GM23338 (cell line): ENCODE results near the gene MUC21.

Source experiments
- CREB1 ChIP-seq: fragments of 250-450 bp; sonication (Bioruptor Pico); IDR thresholded peaks from 2 replicates; pipeline ENCODE4 v1.5.0; 2020; ENCODE audit warnings: low read depth, mild to moderate bottlenecking, moderate library complexity
- CTCF ChIP-seq, 2 experiments: fragments of 200-600 bp in 1 of 2; sonication (generic) in 1 of 2; conservative IDR thresholded peaks; 2 replicates each; pipeline versions ENCODE4 v1.5.1 to v1.6.1; 2016 to 2017; ENCODE audit warnings: antibody characterized with exemption in 2 of 2, low read depth in 2 of 2, mild to moderate bottlenecking in 2 of 2, moderate library complexity in 1 of 2
- ETS1 ChIP-seq: IDR thresholded peaks from 2 replicates; pipeline ENCODE4 v1.6.1; 2016; ENCODE audit warnings: antibody characterized with exemption
- EZH2 ChIP-seq: fragments of 200-600 bp; sonication (generic); IDR thresholded peaks from one replicate; pipeline ENCODE4 v1.8.0; 2017; ENCODE audit warnings: antibody characterized with exemption, mild to moderate bottlenecking, low read depth; ENCODE audit not compliant: unreplicated experiment
- EZH2phosphoT487 ChIP-seq: fragments of 200-600 bp; sonication (generic); IDR thresholded peaks from one replicate; pipeline ENCODE4 v1.8.1; 2018; ENCODE audit warnings: antibody characterized with exemption; ENCODE audit not compliant: unreplicated experiment
- JUNB ChIP-seq: IDR thresholded peaks from one replicate; pipeline ENCODE4 v1.6.1; 2016; ENCODE audit warnings: antibody characterized with exemption; ENCODE audit not compliant: unreplicated experiment
- NANOG ChIP-seq: IDR thresholded peaks from 2 replicates; pipeline ENCODE4 v1.6.1; 2016; ENCODE audit warnings: antibody characterized with exemption, borderline replicate concordance
- POLR2AphosphoS5 ChIP-seq: IDR thresholded peaks from 2 replicates; pipeline ENCODE4 v1.6.1; 2016; ENCODE audit warnings: antibody characterized with exemption, low read depth
- REST ChIP-seq: IDR thresholded peaks from one replicate; pipeline ENCODE4 v1.6.1; 2018; ENCODE audit warnings: antibody characterized with exemption; ENCODE audit not compliant: unreplicated experiment
- STAT1 ChIP-seq: IDR thresholded peaks from one replicate; pipeline ENCODE4 v1.6.1; 2016; ENCODE audit warnings: antibody characterized with exemption; ENCODE audit not compliant: unreplicated experiment
- ZNF114 ChIP-seq: fragments of 250-450 bp; sonication (Bioruptor Pico); IDR thresholded peaks from 2 replicates; pipeline ENCODE4 v1.5.0; 2020; ENCODE audit warnings: mild to moderate bottlenecking, moderate library complexity
- ZNF331 ChIP-seq: fragments of 250-450 bp; sonication (Bioruptor Pico); IDR thresholded peaks from 2 replicates; pipeline ENCODE4 v1.5.0; 2020; ENCODE audit warnings: low read depth, mild to moderate bottlenecking, moderate library complexity
- ZNF462 ChIP-seq: fragments of 250-450 bp; sonication (Bioruptor Pico); IDR thresholded peaks from 2 replicates; pipeline ENCODE4 v1.5.0; 2020; ENCODE audit warnings: mild to moderate bottlenecking, moderate library complexity

GRCh38 chr6:30991891-30992290, 8.4 kb downstream of the MUC21 start:
- TF ChIP-seq CTCF (conservative IDR thresholded peaks at IDR 0.05; ENCODE audit: low read depth in 2 of 2) (no peak), ZNF114 (CRISPR knock-in tag) (no peak), CREB1 (no peak), REST (no peak), EZH2phosphoT487 (no peak), POLR2AphosphoS5 (no peak), STAT1 (no peak), EZH2 (no peak), ETS1 (no peak), NANOG (no peak), ZNF331 (CRISPR knock-in tag) (no peak), JUNB (no peak), ZNF462 (CRISPR knock-in tag) (no peak)
